Panc1 (cell line): Measurements from ENCODE around the gene COMMD9.

ENCODE experiments used
- POLR2AphosphoS5 ChIP-seq: IDR thresholded peaks from 2 replicates; pipeline ENCODE4 v1.6.1; 2012; ENCODE audit warnings: mild to moderate bottlenecking, low read depth, low read length, moderate library complexity
- TF ChIP-seq, protein P1 (sequence below): fragments of 450-650 bp; IDR thresholded peaks from 2 replicates; pipeline ENCODE4 v1.5.1; 2017; ENCODE audit warnings: mild to moderate bottlenecking

DNA sequence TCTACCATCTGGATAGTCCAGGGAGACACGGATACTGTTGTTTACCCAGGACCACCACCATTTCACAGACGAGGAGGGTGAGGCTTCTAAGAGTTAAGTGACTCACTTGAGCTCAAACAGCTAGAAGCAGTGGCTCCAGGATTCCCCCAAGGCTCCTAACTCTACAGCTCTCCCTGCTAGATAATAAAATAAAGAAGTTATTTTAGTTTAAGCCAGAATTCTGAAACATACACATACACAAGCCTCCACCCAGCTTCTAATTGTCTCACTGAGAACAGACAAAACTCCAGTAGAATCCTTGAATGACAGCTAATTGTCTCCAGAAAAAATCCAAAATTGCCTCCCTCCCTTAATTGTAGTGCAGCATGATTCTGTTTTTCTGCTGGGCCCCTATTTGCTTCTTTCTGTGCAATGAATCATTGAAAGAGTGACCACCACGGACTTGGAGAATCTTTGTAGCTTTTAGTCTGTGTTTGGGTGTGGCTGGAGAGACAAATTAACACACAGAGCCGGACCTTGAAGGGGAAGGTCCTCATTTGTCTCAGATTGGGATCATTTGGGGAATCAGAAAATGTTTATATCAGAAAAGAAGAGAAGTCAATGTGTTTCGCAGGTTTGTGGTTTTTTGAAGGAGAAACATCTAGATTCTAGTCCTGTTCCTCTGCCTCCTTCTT lies 64.9 kb downstream of the COMMD9 start:
- TF ChIP-seq POLR2AphosphoS5, result no peak
- TF ChIP-seq, protein P1, sequence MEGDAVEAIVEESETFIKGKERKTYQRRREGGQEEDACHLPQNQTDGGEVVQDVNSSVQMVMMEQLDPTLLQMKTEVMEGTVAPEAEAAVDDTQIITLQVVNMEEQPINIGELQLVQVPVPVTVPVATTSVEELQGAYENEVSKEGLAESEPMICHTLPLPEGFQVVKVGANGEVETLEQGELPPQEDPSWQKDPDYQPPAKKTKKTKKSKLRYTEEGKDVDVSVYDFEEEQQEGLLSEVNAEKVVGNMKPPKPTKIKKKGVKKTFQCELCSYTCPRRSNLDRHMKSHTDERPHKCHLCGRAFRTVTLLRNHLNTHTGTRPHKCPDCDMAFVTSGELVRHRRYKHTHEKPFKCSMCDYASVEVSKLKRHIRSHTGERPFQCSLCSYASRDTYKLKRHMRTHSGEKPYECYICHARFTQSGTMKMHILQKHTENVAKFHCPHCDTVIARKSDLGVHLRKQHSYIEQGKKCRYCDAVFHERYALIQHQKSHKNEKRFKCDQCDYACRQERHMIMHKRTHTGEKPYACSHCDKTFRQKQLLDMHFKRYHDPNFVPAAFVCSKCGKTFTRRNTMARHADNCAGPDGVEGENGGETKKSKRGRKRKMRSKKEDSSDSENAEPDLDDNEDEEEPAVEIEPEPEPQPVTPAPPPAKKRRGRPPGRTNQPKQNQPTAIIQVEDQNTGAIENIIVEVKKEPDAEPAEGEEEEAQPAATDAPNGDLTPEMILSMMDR, result no peak
